Measurements from ENCODE around the gene NLN. TPM values are rescaled to one million over a fixed set of nuclear protein-coding genes. Genes with fewer than 3 reads are reported as not detected.
"Not testable (repeated sequence)": the region's sequence is repeated elsewhere in the genome, so short reads cannot be mapped to it uniquely, and the experiment has no call there.

Gene NLN
- total RNA-seq, 4 donors from 2014 or later, result 8.7 to 11.9 (median 9.1) TPM

DNA sequence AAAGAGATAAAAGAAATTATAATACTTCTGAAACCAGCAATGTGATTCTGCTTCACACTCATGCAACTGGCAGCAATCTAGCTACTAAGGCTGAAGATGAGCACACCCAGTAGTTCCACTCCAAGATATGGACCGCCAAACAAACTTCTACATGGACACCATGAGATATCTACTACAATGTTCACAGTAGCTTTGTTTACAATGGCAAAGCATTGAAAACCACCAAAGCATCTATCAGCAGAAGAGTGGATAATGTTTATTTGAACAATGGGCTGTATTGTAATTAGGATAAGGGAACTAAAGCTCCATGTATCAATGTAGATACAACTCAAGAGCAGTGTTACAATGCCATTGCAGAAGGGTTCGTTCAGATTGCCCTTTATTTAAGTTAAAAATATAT, 113.2 kb downstream of the NLN start:
- Histone ChIP-seq H3K27me3 (no peaks in the 10 kb centered on the region), H3K4me1 (no peaks in the 10 kb centered on the region), H3K27ac (replicated peaks in 1 of 4) (no peak overlapping the region), H3K9me3 (no peaks in the 10 kb centered on the region), H3K36me3 (no peaks in the 10 kb centered on the region), H3K4me3 (no peak overlapping the region)
- WGBS, result 87% methylated on average over 2 of the region's 2 CpGs
- intact Hi-C loops (cut with DNase I), result no loop called here
- TF ChIP-seq POLR2AphosphoS5 (IDR thresholded peaks at IDR 0.05) (no peak), EP300 (IDR thresholded peaks at IDR 0.05) (no peak), POLR2A (IDR thresholded peaks at IDR 0.05; ENCODE audit: low read depth) (no peak)
- TF ChIP-seq, protein P1, sequence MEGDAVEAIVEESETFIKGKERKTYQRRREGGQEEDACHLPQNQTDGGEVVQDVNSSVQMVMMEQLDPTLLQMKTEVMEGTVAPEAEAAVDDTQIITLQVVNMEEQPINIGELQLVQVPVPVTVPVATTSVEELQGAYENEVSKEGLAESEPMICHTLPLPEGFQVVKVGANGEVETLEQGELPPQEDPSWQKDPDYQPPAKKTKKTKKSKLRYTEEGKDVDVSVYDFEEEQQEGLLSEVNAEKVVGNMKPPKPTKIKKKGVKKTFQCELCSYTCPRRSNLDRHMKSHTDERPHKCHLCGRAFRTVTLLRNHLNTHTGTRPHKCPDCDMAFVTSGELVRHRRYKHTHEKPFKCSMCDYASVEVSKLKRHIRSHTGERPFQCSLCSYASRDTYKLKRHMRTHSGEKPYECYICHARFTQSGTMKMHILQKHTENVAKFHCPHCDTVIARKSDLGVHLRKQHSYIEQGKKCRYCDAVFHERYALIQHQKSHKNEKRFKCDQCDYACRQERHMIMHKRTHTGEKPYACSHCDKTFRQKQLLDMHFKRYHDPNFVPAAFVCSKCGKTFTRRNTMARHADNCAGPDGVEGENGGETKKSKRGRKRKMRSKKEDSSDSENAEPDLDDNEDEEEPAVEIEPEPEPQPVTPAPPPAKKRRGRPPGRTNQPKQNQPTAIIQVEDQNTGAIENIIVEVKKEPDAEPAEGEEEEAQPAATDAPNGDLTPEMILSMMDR (IDR thresholded peaks at IDR 0.05), result no peak
- DNase-seq (ENCODE audit: extremely low spot score), result no peak

DNA sequence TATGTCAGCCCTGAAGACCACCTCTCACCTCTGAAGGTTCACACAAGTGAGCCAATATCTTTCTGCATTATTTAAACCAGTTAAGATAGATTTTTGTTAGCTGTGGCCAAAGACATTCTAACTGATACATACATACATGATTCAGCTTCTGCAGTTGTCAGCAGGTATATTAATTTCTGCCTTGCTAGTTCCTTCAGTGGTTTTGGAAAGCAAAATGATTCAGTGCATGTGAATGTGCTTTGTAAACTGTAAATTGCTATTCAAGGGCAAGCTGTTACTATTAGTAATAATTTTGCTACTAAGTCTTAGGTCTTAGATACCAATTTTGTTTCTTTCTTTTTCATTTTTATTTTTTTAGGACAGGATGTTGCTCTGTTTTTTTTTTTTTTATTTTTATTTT, 115.1 kb downstream of the NLN start:
- H3K27me3 ChIP-seq, result no peaks in the 10 kb centered on the region
- no peak for DNase-seq (ENCODE audit: extremely low spot score)
- H3K36me3 ChIP-seq, result no peaks in the 10 kb centered on the region
- H3K27ac ChIP-seq (replicated peaks in 1 of 4), result no peak overlapping the region
- no peaks in the 10 kb centered on the region for H3K4me1 ChIP-seq
- intact Hi-C loops (cut with DNase I), result no loop called here
- no peaks in the 10 kb centered on the region for H3K9me3 ChIP-seq
- TF ChIP-seq POLR2A (IDR thresholded peaks at IDR 0.05; ENCODE audit: low read depth), result no peak
- no peak for TF ChIP-seq EP300 (IDR thresholded peaks at IDR 0.05)
- TF ChIP-seq, protein P1 (IDR thresholded peaks at IDR 0.05), result no peak
- TF ChIP-seq POLR2AphosphoS5 (IDR thresholded peaks at IDR 0.05), result no peak
- H3K4me3 ChIP-seq, result no peak overlapping the region

DNA sequence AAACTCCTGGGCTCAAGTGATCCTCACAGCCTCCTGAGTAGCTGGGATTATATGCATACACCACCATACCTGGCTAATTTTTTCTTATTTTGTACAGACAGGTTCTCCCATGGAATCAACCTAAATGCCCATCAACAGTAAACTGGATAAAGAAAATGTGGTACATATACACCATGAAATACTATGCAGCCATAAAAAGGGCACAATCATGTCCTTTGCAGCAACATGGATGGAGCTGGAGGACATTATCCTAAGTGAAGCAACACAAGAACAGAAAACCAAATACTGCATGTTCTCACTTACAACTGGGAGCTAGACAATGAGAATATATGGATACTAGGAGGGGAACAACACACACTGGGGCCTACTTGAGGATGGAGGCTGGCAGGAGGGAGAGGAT, 117.2 kb downstream of the NLN start:
- H3K27me3 ChIP-seq; DNase-seq (ENCODE audit: extremely low spot score); H3K4me3 ChIP-seq; H3K4me1 ChIP-seq; intact Hi-C loops (cut with DNase I); H3K36me3 ChIP-seq; H3K9me3 ChIP-seq; H3K27ac ChIP-seq (replicated peaks in 1 of 4): not testable (repeated sequence)

DNA sequence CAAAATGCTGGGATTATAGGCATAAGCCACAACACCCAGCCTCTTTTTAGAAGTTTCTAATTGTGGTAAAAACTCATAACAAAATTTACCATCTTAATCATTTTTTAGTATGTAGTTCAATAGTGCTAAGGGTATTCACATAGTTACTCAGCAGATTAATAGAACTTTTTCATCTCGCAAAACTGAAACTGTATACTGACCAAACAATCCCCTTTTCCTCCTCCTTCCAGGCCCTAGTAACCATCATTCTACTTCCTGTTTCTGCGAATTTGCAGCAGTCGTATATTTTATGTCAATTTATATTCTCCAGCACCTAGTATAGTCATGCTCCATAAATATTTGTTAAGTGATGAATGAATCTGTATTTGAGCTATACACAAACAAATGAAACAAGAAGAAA, 118.1 kb downstream of the NLN start:
- WGBS, result 41% methylated on average over 3 of the region's 3 CpGs
- intact Hi-C loops (cut with DNase I), result no loop called here
- TF ChIP-seq POLR2AphosphoS5 (IDR thresholded peaks at IDR 0.05), result no peak
- TF ChIP-seq, protein P1 (IDR thresholded peaks at IDR 0.05), result no peak
- no peak for TF ChIP-seq EP300 (IDR thresholded peaks at IDR 0.05)
- no peak for TF ChIP-seq POLR2A (IDR thresholded peaks at IDR 0.05; ENCODE audit: low read depth)

DNA sequence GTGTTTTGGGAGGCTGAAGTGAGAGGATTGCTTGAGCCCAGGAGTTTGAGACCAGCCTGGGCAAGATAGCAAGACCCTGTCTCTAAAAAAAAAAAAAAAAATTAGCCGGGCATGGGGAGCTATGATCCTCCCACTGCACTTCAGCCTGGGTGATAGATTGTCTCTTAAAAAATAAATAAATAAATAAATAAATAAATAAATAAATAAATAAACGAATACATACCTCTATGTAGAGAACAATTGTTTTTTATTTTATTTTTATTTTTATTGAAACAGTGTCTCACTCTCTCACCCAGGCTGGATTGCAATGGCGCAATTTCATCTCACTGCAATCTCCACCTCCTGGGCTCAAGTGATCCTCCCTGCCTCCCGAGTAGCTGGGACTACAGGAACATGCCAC, 122.8 kb downstream of the NLN start:
- H3K27me3 ChIP-seq; H3K27ac ChIP-seq (replicated peaks in 1 of 4); DNase-seq (ENCODE audit: extremely low spot score); H3K36me3 ChIP-seq; H3K4me3 ChIP-seq; intact Hi-C loops (cut with DNase I); H3K4me1 ChIP-seq; H3K9me3 ChIP-seq: not testable (repeated sequence)
- WGBS, result 89% methylated on average over 4 of the region's 4 CpGs

More for the DNA sequence above, 118.1 kb downstream of the NLN start:
- H3K4me1 ChIP-seq, result no peaks in the 10 kb centered on the region
- no peaks in the 10 kb centered on the region for H3K36me3 ChIP-seq
- H3K27me3 ChIP-seq, result no peaks in the 10 kb centered on the region
- no peak for DNase-seq (ENCODE audit: extremely low spot score)
- H3K4me3 ChIP-seq, result no peak overlapping the region
- no peaks in the 10 kb centered on the region for H3K9me3 ChIP-seq
- no peak overlapping the region for H3K27ac ChIP-seq (replicated peaks in 1 of 4)

DNA sequence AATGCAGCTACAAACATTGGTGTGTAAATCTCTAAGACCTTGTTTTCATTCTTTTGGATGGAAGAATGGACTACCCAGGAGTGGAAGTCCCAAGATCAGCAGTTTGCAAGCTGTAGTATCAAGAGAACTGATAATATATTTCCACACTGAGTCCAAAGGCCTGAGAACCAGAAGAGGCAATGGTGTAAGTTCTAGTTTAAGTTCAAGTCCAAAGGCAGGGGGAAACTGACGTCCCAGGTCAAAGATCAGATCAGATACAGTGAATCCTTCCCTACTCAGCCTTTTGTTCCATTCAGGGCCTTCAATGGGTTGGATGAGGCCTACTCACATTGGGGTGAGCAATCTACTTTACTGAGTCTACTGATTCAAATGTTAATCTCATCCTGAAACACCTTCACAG, 124.1 kb downstream of the NLN start:
- no peaks in the 10 kb centered on the region for H3K36me3 ChIP-seq
- H3K4me3 ChIP-seq, result no peak overlapping the region
- no peak for DNase-seq (ENCODE audit: extremely low spot score)
- intact Hi-C loops (cut with DNase I), result no loop called here
- no peak overlapping the region for H3K27ac ChIP-seq (replicated peaks in 1 of 4)
- no peaks in the 10 kb centered on the region for H3K27me3 ChIP-seq
- no peak for TF ChIP-seq POLR2A (IDR thresholded peaks at IDR 0.05; ENCODE audit: low read depth)
- TF ChIP-seq POLR2AphosphoS5 (IDR thresholded peaks at IDR 0.05), result no peak
- no peak for TF ChIP-seq EP300 (IDR thresholded peaks at IDR 0.05)
- TF ChIP-seq, protein P1 (IDR thresholded peaks at IDR 0.05), result no peak
- H3K4me1 ChIP-seq, result no peaks in the 10 kb centered on the region
- 100% methylated on average over 1 of the region's 1 CpG for WGBS
- no peaks in the 10 kb centered on the region for H3K9me3 ChIP-seq

DNA sequence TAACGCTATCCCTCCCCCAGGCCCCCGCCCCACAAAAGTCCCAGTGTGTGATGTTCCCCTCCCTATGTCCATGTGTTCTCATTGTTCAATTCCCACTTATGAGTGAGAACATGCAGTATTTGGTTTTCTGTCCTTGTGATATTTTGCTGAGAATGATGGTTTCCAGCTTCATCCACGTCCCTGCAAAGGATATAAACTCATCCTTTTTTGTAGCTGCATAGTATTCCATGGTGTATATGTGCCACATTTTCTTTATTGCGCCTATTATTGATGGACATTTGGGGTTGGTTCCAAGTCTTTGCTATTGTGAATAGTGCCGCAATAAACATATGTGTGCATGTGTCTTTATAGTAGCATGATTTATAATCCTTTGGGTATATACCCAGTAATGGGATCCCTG, 125.0 kb downstream of the NLN start:
- 98% methylated on average over 5 of the region's 5 CpGs for WGBS
- H3K36me3 ChIP-seq; intact Hi-C loops (cut with DNase I); H3K4me3 ChIP-seq; H3K27ac ChIP-seq (replicated peaks in 1 of 4); DNase-seq (ENCODE audit: extremely low spot score); H3K9me3 ChIP-seq; H3K27me3 ChIP-seq; H3K4me1 ChIP-seq: not testable (repeated sequence)

DNA sequence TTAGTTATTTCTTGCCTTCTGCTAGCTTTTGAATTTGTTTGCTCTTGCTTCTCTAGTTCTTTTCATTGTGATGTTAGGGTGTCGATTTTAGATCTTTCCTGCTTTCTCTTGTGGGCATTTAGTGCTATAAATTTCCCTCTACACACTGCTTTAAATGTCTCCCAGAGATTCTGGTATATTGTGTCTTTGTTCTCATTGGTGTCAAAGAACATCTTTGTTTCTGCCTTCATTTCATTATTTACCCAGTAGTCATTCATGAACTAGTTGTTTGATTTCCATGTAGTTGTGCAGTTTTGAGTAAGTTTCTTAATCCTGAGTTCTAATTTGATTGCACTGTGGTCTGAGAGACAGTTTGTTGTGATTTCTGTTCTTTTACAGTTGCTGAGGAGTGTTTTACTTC, 127.9 kb downstream of the NLN start:
- H3K9me3 ChIP-seq; H3K4me1 ChIP-seq; H3K4me3 ChIP-seq; H3K36me3 ChIP-seq; H3K27me3 ChIP-seq; intact Hi-C loops (cut with DNase I); H3K27ac ChIP-seq (replicated peaks in 1 of 4); DNase-seq (ENCODE audit: extremely low spot score): not testable (repeated sequence)
- 76% methylated on average over 1 of the region's 1 CpG for WGBS
